NCI-H1092 treated with DMSO at 0.1 percent for 48 hours (cell line): Measurements from ENCODE around the gene SLC5A5.
A peak's percentile ranks its signal among the peaks of the same experiment; 100 is the strongest.

Experiments
- DNase-seq: peaks from one replicate; lab custom pipeline; 2025; lab: John Stamatoyannopoulos, UW

The SLC5A5 gene

GRCh38 chr19:17847538-17848366, 24.0 kb upstream of the SLC5A5 start, which contains the start of gene JAK3:
JAK3 (minus strand) TSS chr19:17847982; CDS start chr19:17844417, 3,565 bp downstream.
- DNase-seq: peak; percentile 12

GRCh38 chr19:17848595-17849292, 23.0 kb upstream of the SLC5A5 start:
- DNase-seq: no peak

GRCh38 chr19:17854061-17854460, 17.7 kb upstream of the SLC5A5 start:
- DNase-seq: no peak

- peak; percentile 54 for DNase-seq
These were observed 16.2 kb upstream of the SLC5A5 start for GRCh38 chr19:17855280-17856152.

GRCh38 chr19:17859533-17860330, 12.0 kb upstream of the SLC5A5 start, which contains the start of gene RPL18A:
RPL18A (plus strand) TSS chr19:17859910; CDS start chr19:17859957, 47 bp downstream.
- DNase-seq: peak; percentile 99

GRCh38 chr19:17860331-17860992, 11.3 kb upstream of the SLC5A5 start:
- no peak for DNase-seq

- no peak for DNase-seq
These were observed 10.8 kb upstream of the SLC5A5 start for GRCh38 chr19:17860993-17861360.

GRCh38 chr19:17861542-17862402, 10.0 kb upstream of the SLC5A5 start:
- no peak for DNase-seq

GRCh38 chr19:17862711-17863519, 8.8 kb upstream of the SLC5A5 start:
- no peak for DNase-seq

- DNase-seq: no peak
These were observed 8.1 kb upstream of the SLC5A5 start for GRCh38 chr19:17863520-17864182.

- no peak for DNase-seq
These were observed 6.1 kb upstream of the SLC5A5 start for GRCh38 chr19:17865364-17866311.

GRCh38 chr19:17866312-17866963, 5.3 kb upstream of the SLC5A5 start:
- DNase-seq: no peak

GRCh38 chr19:17866964-17867486, 4.7 kb upstream of the SLC5A5 start:
- no peak for DNase-seq

- no peak for DNase-seq
These were observed 3.1 kb upstream of the SLC5A5 start for GRCh38 chr19:17868669-17869068.

- no peak for DNase-seq
These were observed 2.6 kb upstream of the SLC5A5 start for GRCh38 chr19:17869114-17869608.
